Kidney (tissue), 14 donors: ENCODE data around the gene RETREG3. TPM values are rescaled to one million over a fixed set of nuclear protein-coding genes. Genes with fewer than 3 reads are reported as not detected.
"Not testable (repeated sequence)": the region's sequence is repeated elsewhere in the genome, so short reads cannot be mapped to it uniquely, and the experiment has no call there.

Experiments used
- DNase-seq, 5 donors: peaks; one replicate each; pipeline ENCODE4 v3.0.0-alpha.2; 2013 to 2020
- FAIRE-seq: peaks from 2 replicates; lab custom pipeline; 2012; peaks lifted over from hg19 to GRCh38; lab: Jason Lieb, UNC
- H3K27ac ChIP-seq, 2 donors: one replicate each; pipeline ENCODE4 v1.7.0; 2013; ENCODE audit warnings: low read depth in 2 of 2, low read length in 2 of 2, inconsistent platforms in 1 of 2
- H3K27me3 ChIP-seq: one replicate; pipeline ENCODE4 v1.7.1; 2013; ENCODE audit warnings: low read length, inconsistent platforms; ENCODE audit not compliant: control insufficient read depth, insufficient read depth
- H3K36me3 ChIP-seq, 3 donors: one replicate each; pipeline versions ENCODE4 v1.7.0 to v1.7.1; 2013; ENCODE audit warnings: low read length in 3 of 3, control low read depth in 1 of 3, inconsistent platforms in 1 of 3; ENCODE audit not compliant: insufficient read depth in 3 of 3, control insufficient read depth in 2 of 3
- H3K4me1 ChIP-seq, 3 donors: one replicate each; pipeline versions ENCODE4 v1.7.0 to v1.7.1; 2013; ENCODE audit warnings: low read length in 3 of 3, inconsistent platforms in 1 of 3, low read depth in 1 of 3; ENCODE audit not compliant: control insufficient read depth in 2 of 3, insufficient read depth in 2 of 3
- H3K4me3 ChIP-seq, 3 donors: one replicate each; pipeline versions ENCODE4 v1.7.0 to v1.8.1; 2013; ENCODE audit warnings: low read length in 3 of 3, control low read depth in 1 of 3, inconsistent platforms in 1 of 3
- H3K9ac ChIP-seq, 3 donors: one replicate each; pipeline versions ENCODE4 v1.7.0 to v1.7.1; 2013; ENCODE audit warnings: low read length in 3 of 3, control low read depth in 1 of 3, inconsistent platforms in 1 of 3
- H3K9me3 ChIP-seq, 3 donors: one replicate each; pipeline versions ENCODE4 v1.7.0 to v1.7.1; 2013; ENCODE audit warnings: low read length in 3 of 3, control low read depth in 1 of 3, inconsistent platforms in 1 of 3; ENCODE audit not compliant: control insufficient read depth in 2 of 3, insufficient read depth in 1 of 3
- intact Hi-C: fragments of 100-400 bp; cut with DNase I; formaldehyde crosslinking; loops from one replicate; pipeline ENCODE4 v1.11.1; 2022
- polyA plus RNA-seq: library from polyadenylated mRNA; stranded (reverse); fragments of 350-450 nt; fragmentation: Illumina TruSeq; extraction: RNeasy Lipid Tissue Mini Kit (QIAGEN cat#74804); gene quantifications from one replicate; pipeline ENCODE4 v1.2.3, GENCODE V29; 2014; ENCODE audit warnings: low read depth, low replicate concordance; ENCODE audit not compliant: insufficient read depth
- total RNA-seq: library from RNA; stranded (reverse); fragmentation: NEBNext Ultra II Directional; extraction: Animal tissue kit (Norgen Biotek cat#: 25700); gene quantifications from one replicate; pipeline ENCODE4 v1.2.1, GENCODE V29; 2021
- TF ChIP-seq, protein P1 (sequence below): IDR thresholded peaks from 3 replicates; pipeline ENCODE4 v1.5.1; 2012; ENCODE audit warnings: mild to moderate bottlenecking, moderate library complexity, borderline replicate concordance; ENCODE audit not compliant: insufficient read depth; ENCODE audit errors: extremely low read depth
- donor health status: control.
- donor health status: control.
- donor health status: control.
- donor health status: control.
- donor health status: control.
- donor health status: DM: yes; HTN: yes; CAD: no.
- donor health status: Normal renal cell carcinoma (clear cell type).

The RETREG3 gene
- total and polyA plus RNA-seq, 2 donors from 2014 or later = 22.6 to 69.5 TPM

DNA sequence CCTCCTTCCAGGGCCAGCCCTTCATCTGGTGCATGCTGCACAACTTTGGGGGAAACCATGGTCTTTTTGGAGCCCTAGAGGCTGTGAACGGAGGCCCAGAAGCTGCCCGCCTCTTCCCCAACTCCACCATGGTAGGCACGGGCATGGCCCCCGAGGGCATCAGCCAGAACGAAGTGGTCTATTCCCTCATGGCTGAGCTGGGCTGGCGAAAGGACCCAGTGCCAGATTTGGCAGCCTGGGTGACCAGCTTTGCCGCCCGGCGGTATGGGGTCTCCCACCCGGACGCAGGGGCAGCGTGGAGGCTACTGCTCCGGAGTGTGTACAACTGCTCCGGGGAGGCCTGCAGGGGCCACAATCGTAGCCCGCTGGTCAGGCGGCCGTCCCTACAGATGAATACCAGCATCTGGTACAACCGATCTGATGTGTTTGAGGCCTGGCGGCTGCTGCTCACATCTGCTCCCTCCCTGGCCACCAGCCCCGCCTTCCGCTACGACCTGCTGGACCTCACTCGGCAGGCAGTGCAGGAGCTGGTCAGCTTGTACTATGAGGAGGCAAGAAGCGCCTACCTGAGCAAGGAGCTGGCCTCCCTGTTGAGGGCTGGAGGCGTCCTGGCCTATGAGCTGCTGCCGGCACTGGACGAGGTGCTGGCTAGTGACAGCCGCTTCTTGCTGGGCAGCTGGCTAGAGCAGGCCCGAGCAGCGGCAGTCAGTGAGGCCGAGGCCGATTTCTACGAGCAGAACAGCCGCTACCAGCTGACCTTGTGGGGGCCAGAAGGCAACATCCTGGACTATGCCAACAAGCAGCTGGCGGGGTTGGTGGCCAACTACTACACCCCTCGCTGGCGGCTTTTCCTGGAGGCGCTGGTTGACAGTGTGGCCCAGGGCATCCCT, 65.7 kb downstream of the RETREG3 start:
- Histone ChIP-seq H3K9me3 (no peaks in the 10 kb centered on the region), H3K9ac (no peak overlapping the region), H3K27ac (no peak overlapping the region), H3K4me3 (no peak overlapping the region), H3K27me3 (no peaks in the 10 kb centered on the region), H3K36me3 (peaks cover 0 to 19% (median 11%) of the 10 kb centered on the region in 3 donors), H3K4me1 (peaks cover 0 to 3% (median 0%) of the 10 kb centered on the region in 3 donors)
- TF ChIP-seq, protein P1, sequence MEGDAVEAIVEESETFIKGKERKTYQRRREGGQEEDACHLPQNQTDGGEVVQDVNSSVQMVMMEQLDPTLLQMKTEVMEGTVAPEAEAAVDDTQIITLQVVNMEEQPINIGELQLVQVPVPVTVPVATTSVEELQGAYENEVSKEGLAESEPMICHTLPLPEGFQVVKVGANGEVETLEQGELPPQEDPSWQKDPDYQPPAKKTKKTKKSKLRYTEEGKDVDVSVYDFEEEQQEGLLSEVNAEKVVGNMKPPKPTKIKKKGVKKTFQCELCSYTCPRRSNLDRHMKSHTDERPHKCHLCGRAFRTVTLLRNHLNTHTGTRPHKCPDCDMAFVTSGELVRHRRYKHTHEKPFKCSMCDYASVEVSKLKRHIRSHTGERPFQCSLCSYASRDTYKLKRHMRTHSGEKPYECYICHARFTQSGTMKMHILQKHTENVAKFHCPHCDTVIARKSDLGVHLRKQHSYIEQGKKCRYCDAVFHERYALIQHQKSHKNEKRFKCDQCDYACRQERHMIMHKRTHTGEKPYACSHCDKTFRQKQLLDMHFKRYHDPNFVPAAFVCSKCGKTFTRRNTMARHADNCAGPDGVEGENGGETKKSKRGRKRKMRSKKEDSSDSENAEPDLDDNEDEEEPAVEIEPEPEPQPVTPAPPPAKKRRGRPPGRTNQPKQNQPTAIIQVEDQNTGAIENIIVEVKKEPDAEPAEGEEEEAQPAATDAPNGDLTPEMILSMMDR = no peak
- FAIRE-seq (no peak), DNase-seq (peak in 1 of 5 donors; percentile 69)
- intact Hi-C loops = no loop called here

DNA sequence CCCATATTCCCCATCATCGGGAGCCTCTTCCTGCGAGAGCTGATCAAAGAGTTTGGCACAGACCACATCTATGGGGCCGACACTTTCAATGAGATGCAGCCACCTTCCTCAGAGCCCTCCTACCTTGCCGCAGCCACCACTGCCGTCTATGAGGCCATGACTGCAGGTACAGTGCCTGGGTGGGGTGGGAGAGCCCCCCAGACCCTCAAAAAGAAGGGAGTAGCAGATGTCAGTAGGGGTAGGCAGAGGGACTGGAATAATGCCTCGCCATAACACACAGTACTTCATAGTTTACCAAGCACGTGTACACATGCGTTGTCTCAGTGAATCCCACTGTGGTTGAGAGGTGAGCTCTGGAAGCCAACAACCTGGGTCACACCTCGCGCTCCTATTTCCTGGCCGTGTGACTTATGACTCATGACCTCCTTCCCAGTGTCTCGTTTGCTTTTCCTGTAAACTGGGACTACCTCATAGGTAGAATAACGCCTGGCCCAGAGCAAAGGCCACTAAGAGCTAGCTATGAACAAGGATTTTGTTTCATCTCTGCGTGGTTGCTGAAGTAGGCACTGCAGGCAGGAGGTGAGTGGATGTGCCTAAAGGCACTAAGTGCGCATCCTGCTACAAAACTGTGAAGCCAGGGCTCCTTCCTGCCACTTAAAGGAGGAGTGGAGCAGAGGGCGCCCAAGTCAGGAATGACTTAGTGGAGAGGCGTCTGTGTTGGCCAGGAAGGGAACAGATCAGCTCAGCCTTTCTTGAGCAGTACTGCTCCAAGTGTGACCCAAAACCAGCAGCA, 67.9 kb downstream of the RETREG3 start:
- intact Hi-C loops = no loop called here
- DNase-seq = peak in 1 of 5 donors; percentile 35
- H3K9me3 ChIP-seq = no peaks in the 10 kb centered on the region
- FAIRE-seq = no peak
- peaks cover 0 to 19% (median 11%) of the 10 kb centered on the region in 3 donors for H3K36me3 ChIP-seq
- H3K27me3 ChIP-seq = no peaks in the 10 kb centered on the region
- H3K4me1 ChIP-seq = peaks cover 0 to 9% (median 8%) of the 10 kb centered on the region in 3 donors
- H3K9ac ChIP-seq = no peak overlapping the region
- H3K27ac ChIP-seq = no peak overlapping the region
- TF ChIP-seq, protein P1 = no peak
- H3K4me3 ChIP-seq = no peak overlapping the region

DNA sequence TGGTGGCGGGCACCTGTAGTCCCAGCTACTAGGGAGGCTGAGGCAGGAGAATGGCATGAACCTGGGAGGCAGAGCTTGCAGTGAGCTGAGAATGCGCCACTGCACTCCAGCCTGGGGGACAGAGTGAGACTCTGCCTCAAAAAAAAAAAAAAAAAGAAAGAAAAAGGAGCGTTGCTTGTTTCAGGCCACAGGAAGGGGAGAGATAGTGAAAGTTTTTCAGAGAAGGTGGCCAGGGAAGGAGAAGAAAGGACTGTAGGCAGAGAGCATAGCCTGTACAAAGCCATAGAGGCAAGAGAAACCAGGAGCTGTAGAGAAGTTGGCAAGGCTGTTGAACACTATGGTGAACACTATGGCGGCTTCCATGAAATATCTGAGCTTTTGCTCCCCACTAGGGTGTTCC, 68.6 kb downstream of the RETREG3 start:
- DNase-seq = peak in 1 of 5 donors; percentile 6
- H3K4me3 ChIP-seq, H3K9ac ChIP-seq, H3K27ac ChIP-seq, H3K9me3 ChIP-seq, H3K27me3 ChIP-seq, FAIRE-seq, intact Hi-C loops: not testable (repeated sequence)
- H3K36me3 ChIP-seq = peaks cover 0 to 19% (median 11%) of the 10 kb centered on the region in 3 donors
- H3K4me1 ChIP-seq = peaks cover 2 to 12% (median 10%) of the 10 kb centered on the region in 3 donors

DNA sequence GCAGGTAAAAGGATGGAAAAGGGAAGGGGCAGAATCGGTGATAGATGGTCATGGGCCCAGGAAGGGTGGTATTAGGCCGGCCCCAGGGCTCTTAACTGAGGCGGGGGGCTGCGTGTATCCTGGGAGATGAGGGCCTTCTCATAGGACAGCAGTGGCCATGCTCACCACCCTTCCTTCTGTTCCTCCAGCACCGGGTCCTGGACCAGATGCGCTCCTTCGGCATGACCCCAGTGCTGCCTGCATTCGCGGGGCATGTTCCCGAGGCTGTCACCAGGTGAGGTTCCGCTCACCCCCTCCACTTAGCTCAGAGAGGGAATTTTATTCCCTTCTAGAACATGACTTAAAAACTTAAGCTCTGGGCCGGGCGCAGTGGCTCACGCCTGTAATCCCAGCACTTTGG, 70.7 kb downstream of the RETREG3 start:
- Histone ChIP-seq H3K27ac (no peak overlapping the region), H3K4me3 (no peak overlapping the region), H3K9me3 (no peaks in the 10 kb centered on the region), H3K36me3 (peaks cover 0 to 19% (median 11%) of the 10 kb centered on the region in 3 donors), H3K27me3 (no peaks in the 10 kb centered on the region), H3K4me1 (peaks cover 4 to 16% (median 14%) of the 10 kb centered on the region in 3 donors), H3K9ac (no peak overlapping the region)
- FAIRE-seq = no peak
- no peak for DNase-seq
- TF ChIP-seq, protein P1 = no peak
- intact Hi-C loops = no loop called here
